ENCODE data around the gene SPATA31E1. TPM values are rescaled to one million over a fixed set of nuclear protein-coding genes. Genes with fewer than 3 reads are reported as not detected.

Gene SPATA31E1
- total RNA-seq, 1 donor from 2014 or later, result not detected

- TF ChIP-seq, protein P1, sequence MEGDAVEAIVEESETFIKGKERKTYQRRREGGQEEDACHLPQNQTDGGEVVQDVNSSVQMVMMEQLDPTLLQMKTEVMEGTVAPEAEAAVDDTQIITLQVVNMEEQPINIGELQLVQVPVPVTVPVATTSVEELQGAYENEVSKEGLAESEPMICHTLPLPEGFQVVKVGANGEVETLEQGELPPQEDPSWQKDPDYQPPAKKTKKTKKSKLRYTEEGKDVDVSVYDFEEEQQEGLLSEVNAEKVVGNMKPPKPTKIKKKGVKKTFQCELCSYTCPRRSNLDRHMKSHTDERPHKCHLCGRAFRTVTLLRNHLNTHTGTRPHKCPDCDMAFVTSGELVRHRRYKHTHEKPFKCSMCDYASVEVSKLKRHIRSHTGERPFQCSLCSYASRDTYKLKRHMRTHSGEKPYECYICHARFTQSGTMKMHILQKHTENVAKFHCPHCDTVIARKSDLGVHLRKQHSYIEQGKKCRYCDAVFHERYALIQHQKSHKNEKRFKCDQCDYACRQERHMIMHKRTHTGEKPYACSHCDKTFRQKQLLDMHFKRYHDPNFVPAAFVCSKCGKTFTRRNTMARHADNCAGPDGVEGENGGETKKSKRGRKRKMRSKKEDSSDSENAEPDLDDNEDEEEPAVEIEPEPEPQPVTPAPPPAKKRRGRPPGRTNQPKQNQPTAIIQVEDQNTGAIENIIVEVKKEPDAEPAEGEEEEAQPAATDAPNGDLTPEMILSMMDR (IDR thresholded peaks at IDR 0.05; ENCODE audit: borderline replicate concordance), result no peak
- Histone ChIP-seq H3K4me1 (no peaks in the 10 kb centered on the region), H3K4me3 (no peak overlapping the region), H3K27ac (replicated peaks) (no peak overlapping the region), H3K36me3 (no peaks in the 10 kb centered on the region), H3K9me3 (replicated peaks) (no peaks in the 10 kb centered on the region), H3K27me3 (ENCODE audit: low read depth) (peaks cover 20% of the 10 kb centered on the region)
- DNase-seq, result no peak
- intact Hi-C loops (cut with micrococcal nuclease), result no loop called here
Measured at GRCh38 chr9:87853302-87853701, 29.4 kb upstream of the SPATA31E1 start.

DNA sequence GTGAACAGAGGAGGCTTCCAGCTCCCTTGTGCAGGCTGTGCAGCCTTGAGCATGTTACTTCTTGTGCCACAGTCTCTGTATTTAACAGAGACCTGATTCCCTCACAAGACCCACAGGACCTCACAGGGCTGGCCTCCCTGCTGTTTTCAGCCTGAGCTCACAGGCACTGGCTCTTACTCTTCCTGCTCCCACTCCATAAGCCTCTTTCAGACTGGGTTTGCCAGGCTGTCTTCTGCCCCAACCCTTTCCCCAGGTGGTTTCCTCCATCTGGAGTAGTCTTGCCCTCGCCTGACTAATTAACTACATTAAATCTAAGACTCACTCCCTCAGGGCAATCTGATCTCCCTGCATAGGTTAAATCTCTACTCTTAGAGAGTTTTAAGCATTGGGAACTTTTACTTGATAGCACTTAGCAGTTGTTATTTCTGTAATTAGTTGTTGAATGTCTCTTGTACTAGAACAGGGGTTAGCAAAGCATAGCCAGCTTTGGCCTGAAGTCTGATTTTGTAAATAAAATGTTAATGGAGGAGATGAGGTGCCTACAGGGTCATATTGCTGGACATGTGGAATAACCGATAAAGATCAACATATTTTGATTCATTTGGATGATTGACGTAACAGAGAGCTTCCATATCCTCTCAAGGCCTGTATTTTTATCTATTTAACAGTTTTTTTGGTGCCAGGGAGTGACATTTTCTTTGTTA, 28.6 kb upstream of the SPATA31E1 start:
- no peak overlapping the region for H3K4me3 ChIP-seq
- H3K27ac ChIP-seq (replicated peaks), result no peak overlapping the region
- peaks cover 20% of the 10 kb centered on the region for H3K27me3 ChIP-seq (ENCODE audit: low read depth)
- H3K4me1 ChIP-seq, result no peaks in the 10 kb centered on the region
- intact Hi-C loops (cut with micrococcal nuclease), result no loop called here
- H3K36me3 ChIP-seq, result no peaks in the 10 kb centered on the region
- H3K9me3 ChIP-seq (replicated peaks), result no peaks in the 10 kb centered on the region
- TF ChIP-seq, protein P1 (IDR thresholded peaks at IDR 0.05; ENCODE audit: borderline replicate concordance), result no peak
- DNase-seq, result no peak

- intact Hi-C loops (cut with micrococcal nuclease), result no loop called here
- H3K27ac ChIP-seq (replicated peaks), result no peak overlapping the region
- H3K4me3 ChIP-seq, result no peak overlapping the region
- no peak for DNase-seq
- no peaks in the 10 kb centered on the region for H3K4me1 ChIP-seq
- peaks cover 4% of the 10 kb centered on the region for H3K9me3 ChIP-seq (replicated peaks)
- H3K36me3 ChIP-seq, result no peaks in the 10 kb centered on the region
- peaks cover 20% of the 10 kb centered on the region for H3K27me3 ChIP-seq (ENCODE audit: low read depth)
- TF ChIP-seq, protein P1 (IDR thresholded peaks at IDR 0.05; ENCODE audit: borderline replicate concordance), result no peak
Measured at GRCh38 chr9:87854580-87854955, 28.1 kb upstream of the SPATA31E1 start.

GRCh38 chr9:87855061-87855460, 27.6 kb upstream of the SPATA31E1 start:
- Histone ChIP-seq H3K4me3 (no peak overlapping the region), H3K4me1 (no peaks in the 10 kb centered on the region), H3K27ac (replicated peaks) (no peak overlapping the region), H3K9me3 (replicated peaks) (peaks cover 9% of the 10 kb centered on the region), H3K27me3 (ENCODE audit: low read depth) (peaks cover 20% of the 10 kb centered on the region), H3K36me3 (no peaks in the 10 kb centered on the region)
- intact Hi-C loops (cut with micrococcal nuclease), result no loop called here
- DNase-seq, result no peak
- TF ChIP-seq, protein P1 (IDR thresholded peaks at IDR 0.05; ENCODE audit: borderline replicate concordance), result no peak

- TF ChIP-seq, protein P1 (IDR thresholded peaks at IDR 0.05; ENCODE audit: borderline replicate concordance), result no peak
- H3K27ac ChIP-seq (replicated peaks), result no peak overlapping the region
- H3K27me3 ChIP-seq (ENCODE audit: low read depth), result peaks cover 11% of the 10 kb centered on the region
- intact Hi-C loops (cut with micrococcal nuclease), result no loop called here
- H3K9me3 ChIP-seq (replicated peaks), result peaks cover 32% of the 10 kb centered on the region
- DNase-seq, result no peak
- H3K36me3 ChIP-seq, result no peaks in the 10 kb centered on the region
- H3K4me1 ChIP-seq, result no peaks in the 10 kb centered on the region
- H3K4me3 ChIP-seq, result no peak overlapping the region
Measured at GRCh38 chr9:87857141-87857947, 25.3 kb upstream of the SPATA31E1 start.

Data from left ventricle myocardium inferior (tissue), 1 donor.